HG02973 (cell line): ENCODE data around the gene SLC25A42.

ENCODE experiments used
- ATAC-seq: cut with Tn5 transposase; IDR thresholded peaks from one replicate; pipeline ENCODE4 v1.9.1; 2021; ENCODE audit warnings: moderate library complexity; ENCODE audit not compliant: unreplicated experiment

SLC25A42 gene

GRCh38 chr19:19157808-19158207 is 94.0 kb downstream of the SLC25A42 start:
- ATAC-seq: no peak

GRCh38 chr19:19159534-19159933 is 95.7 kb downstream of the SLC25A42 start:
- no peak for ATAC-seq

GRCh38 chr19:19160461-19161035 is 96.8 kb downstream of the SLC25A42 start:
- no peak for ATAC-seq

GRCh38 chr19:19162495-19162894 is 98.7 kb downstream of the SLC25A42 start:
- ATAC-seq: no peak
